ENCODE results near the gene TCF23. TPM values are rescaled to one million over a fixed set of nuclear protein-coding genes. Genes with fewer than 3 reads are reported as not detected.

TCF23 gene
- total and polyA plus RNA-seq, 2 of the 4 experiments (the other 2 are of a cell fraction): not detected

GRCh38 chr2:27159271-27159670, 10.5 kb downstream of the TCF23 start:
- Histone ChIP-seq H3K14ac (replicated peaks; ENCODE audit: low read depth, low read length) (no peak overlapping the region), H3K4me2 (ENCODE audit: low read depth, low read length) (no peak overlapping the region), H3K18ac (ENCODE audit: low read depth, low read length) (no peak overlapping the region), H4K91ac (ENCODE audit: insufficient read depth, low read depth, low read length) (no peak overlapping the region), H2AK9ac (replicated peaks; ENCODE audit: low read depth, low read length, poor library complexity) (no peak overlapping the region), H3K9me1 (ENCODE audit: insufficient read depth, low read length) (no peaks in the 10 kb centered on the region), H3K36me3 (ENCODE audit: control insufficient read depth, insufficient read depth, low read length) (no peaks in the 10 kb centered on the region), H2BK15ac (ENCODE audit: low read depth, low read length) (no peak overlapping the region), H3K4me1 (ENCODE audit: control insufficient read depth, insufficient read depth, low read length) (no peaks in the 10 kb centered on the region), H2AK5ac (ENCODE audit: low read depth, low read length) (no peak overlapping the region), H3K27me3 (ENCODE audit: control insufficient read depth, insufficient read depth, low read length) (peaks cover 15% of the 10 kb centered on the region), H2BK20ac (ENCODE audit: low read depth, low read length) (no peak overlapping the region), H4K8ac (ENCODE audit: low read depth in 2 of 2, low read length in 2 of 2) (no peak overlapping the region), H3K9ac (ENCODE audit: low read depth, low read length) (no peak overlapping the region), H3K56ac (ENCODE audit: extremely low read depth, insufficient read depth, low read length) (no peak overlapping the region), H3K79me1 (ENCODE audit: low read depth in 1 of 2, low read length in 2 of 2) (no peaks in the 10 kb centered on the region), H2BK5ac (ENCODE audit: low read depth, low read length, poor library complexity, severe bottlenecking) (no peak overlapping the region), H3K27ac (ENCODE audit: insufficient read depth, low read length) (no peak overlapping the region), H3K9me3 (ENCODE audit: control insufficient read depth, insufficient read depth, low read length) (no peaks in the 10 kb centered on the region), H3K4me3 (ENCODE audit: insufficient read depth, low read depth, low read length) (no peak overlapping the region), H4K5ac (ENCODE audit: low read depth, low read length) (no peak overlapping the region), H4K20me1 (ENCODE audit: insufficient read depth, low read length) (no peaks in the 10 kb centered on the region; the same call in 1 of the 2 replicates), H3K4ac (ENCODE audit: low read depth, low read length) (no peak overlapping the region), H3K23ac (ENCODE audit: low read depth, low read length) (no peak overlapping the region), H2AFZ (replicated peaks; ENCODE audit: low read length, poor library complexity) (no peak overlapping the region), H2BK120ac (ENCODE audit: low read depth, low read length) (no peak overlapping the region)
- intact Hi-C loops (cut with micrococcal nuclease) (no loop called here), dilution Hi-C loops (cut with HindIII; ENCODE audit: low sequenced_read_pairs, unreplicated experiment) (no loop called here), in situ Hi-C loops (cut with MboI; ENCODE audit: low sequenced_read_pairs) (no loop called here)
- ChIA-PET POLR2A (ENCODE audit: unreplicated experiment) (no interaction called here), CTCF (no interaction called here)
- ATAC-seq (ENCODE audit: low read depth): no peak
- TF ChIP-seq POLR2A (IDR thresholded peaks at IDR 0.05; ENCODE audit: low read depth, low read length) (no peak), FOS (IDR thresholded peaks at IDR 0.05; ENCODE audit: low read depth, low read length) (no peak)
- 67% methylated on average over 1 of the region's 6 CpGs; no CpG with 5 or more reads in 1 of the 2 experiments for WGBS, 2 experiments (ENCODE audit: extremely low coverage in 2 of 2, insufficient read length in 1 of 2)
- no peak for DNase-seq
- BruUV-seq (replicated peaks): no TSS peak
